CD14-positive monocyte (primary cell): ENCODE measurements around the gene ITPK1. TPM values are rescaled to one million over a fixed set of nuclear protein-coding genes. Genes with fewer than 3 reads are reported as not detected.

Experiments
- DNase-seq, 3 donors: peaks; one replicate each; pipeline ENCODE4 v3.0.0-alpha.2; 2011 to 2022
- H2AFZ ChIP-seq: 2 replicates; pipeline ENCODE4 v1.6.0; 2012; ENCODE audit warnings: mild to moderate bottlenecking, low read depth, low read length, inconsistent platforms; ENCODE audit not compliant: insufficient read depth, poor library complexity, severe bottlenecking
- H3K27ac ChIP-seq, 2 donors: 1 replicate in 1 of 2; 2 replicates in 1 of 2; pipeline ENCODE4 v1.5.1; 2012 to 2013; ENCODE audit warnings: low read length in 2 of 2, control low read depth in 1 of 2, inconsistent platforms in 1 of 2, low read depth in 1 of 2, mild to moderate bottlenecking in 1 of 2
- H3K27me3 ChIP-seq, 2 donors: one replicate each; pipeline versions ENCODE4 v1.6.0 to v1.6.1; 2011 to 2013; ENCODE audit warnings: low read length in 2 of 2; ENCODE audit not compliant: control insufficient read depth in 2 of 2, insufficient read depth in 2 of 2
- H3K36me3 ChIP-seq, 2 donors: replicated peaks in 1 of 2; 1 replicate in 1 of 2; 2 replicates in 1 of 2; pipeline versions ENCODE4 v1.5.1 to v1.6.1; 2012 to 2013; ENCODE audit warnings: low read length in 2 of 2, control low read depth in 1 of 2, inconsistent platforms in 1 of 2, mild to moderate bottlenecking in 1 of 2; ENCODE audit not compliant: insufficient read depth in 2 of 2, control insufficient read depth in 1 of 2
- H3K4me1 ChIP-seq, 2 donors: 1 replicate in 1 of 2; 2 replicates in 1 of 2; pipeline versions ENCODE4 v1.5.1 to v1.6.1; 2012 to 2013; ENCODE audit warnings: low read length in 2 of 2, control low read depth in 1 of 2, inconsistent platforms in 1 of 2, mild to moderate bottlenecking in 1 of 2, moderate library complexity in 1 of 2; ENCODE audit not compliant: insufficient read depth in 2 of 2, control insufficient read depth in 1 of 2
- H3K4me2 ChIP-seq: replicated peaks from 2 replicates; pipeline ENCODE3; 2012; ENCODE audit warnings: low read length, moderate library complexity, mild to moderate bottlenecking; ENCODE audit not compliant: poor library complexity, severe bottlenecking; ENCODE audit errors: extremely low read depth
- H3K4me3 ChIP-seq, 3 experiments: fragments of 200-600 bp in 1 of 3; sonication (generic) in 1 of 3; replicated peaks in 1 of 3; 1 replicate in 2 of 3; 2 replicates in 1 of 3; pipeline ENCODE4 v1.5.1; 2011 to 2013; ENCODE audit warnings: low read length in 3 of 3, mild to moderate bottlenecking in 3 of 3, control low read depth in 2 of 3, low read depth in 2 of 3, inconsistent platforms in 1 of 3, moderate library complexity in 1 of 3
- H3K79me2 ChIP-seq: 2 replicates; pipeline ENCODE4 v1.6.0; 2012; ENCODE audit warnings: mild to moderate bottlenecking, control low read depth, inconsistent platforms, low read length, moderate library complexity; ENCODE audit not compliant: insufficient read depth
- H3K9ac ChIP-seq: 2 replicates; pipeline ENCODE4 v1.6.0; 2017; ENCODE audit warnings: low read length, mild to moderate bottlenecking; ENCODE audit not compliant: insufficient read depth, poor library complexity, severe bottlenecking
- H3K9me3 ChIP-seq, 2 donors: replicated peaks in 1 of 2; 1 replicate in 1 of 2; 2 replicates in 1 of 2; pipeline versions ENCODE4 v1.5.1 to v1.6.1; 2012 to 2013; ENCODE audit warnings: low read length in 2 of 2, control low read depth in 1 of 2; ENCODE audit not compliant: control insufficient read depth in 1 of 2, insufficient read depth in 1 of 2
- H4K20me1 ChIP-seq: 2 replicates; pipeline ENCODE4 v1.6.0; 2012; ENCODE audit warnings: mild to moderate bottlenecking, low read length, control low read depth, moderate library complexity; ENCODE audit not compliant: insufficient read depth
- H3K27ac Mint-ChIP-seq, 7 donors: one replicate each; pipeline ENCODE4 v1.8.0; 2020; ENCODE audit warnings: mild to moderate bottlenecking in 7 of 7, mixed read lengths in 7 of 7, moderate library complexity in 6 of 7, inconsistent platforms in 2 of 7
- H3K27me3 Mint-ChIP-seq, 3 donors: one replicate each; pipeline ENCODE4 v1.8.0; 2021 to 2022; ENCODE audit warnings: low read depth in 3 of 3, mild to moderate bottlenecking in 3 of 3, mixed read lengths in 3 of 3, moderate library complexity in 3 of 3, inconsistent platforms in 1 of 3
- H3K36me3 Mint-ChIP-seq, 2 donors: one replicate each; pipeline ENCODE4 v1.8.0; 2020; ENCODE audit warnings: mixed read lengths in 2 of 2, inconsistent platforms in 1 of 2, mild to moderate bottlenecking in 1 of 2
- H3K4me1 Mint-ChIP-seq: one replicate; pipeline ENCODE4 v1.8.0; 2020; ENCODE audit warnings: mild to moderate bottlenecking, mixed read lengths
- H3K4me3 Mint-ChIP-seq, 2 donors: one replicate each; pipeline ENCODE4 v1.8.0; 2020; ENCODE audit warnings: mild to moderate bottlenecking in 2 of 2, mixed read lengths in 2 of 2, moderate library complexity in 1 of 2
- H3K9me3 Mint-ChIP-seq, 7 donors: one replicate each; pipeline ENCODE4 v1.8.0; 2020 to 2022; ENCODE audit warnings: mixed read lengths in 7 of 7, mild to moderate bottlenecking in 6 of 7, moderate library complexity in 6 of 7, inconsistent platforms in 2 of 7
- CTCF ChIP-seq: fragments of 200-600 bp; IDR thresholded peaks from one replicate; pipeline ENCODE4 v1.8.0; 2022; ENCODE audit warnings: antibody characterized with exemption, mild to moderate bottlenecking
- WGBS: methylation state at CpG from one replicate; pipeline ENCODE4 v1.1.5; 2013; ENCODE audit warnings: missing lambda C conversion rate; ENCODE audit not compliant: insufficient coverage; 5-methylcytosine and 5-hydroxymethylcytosine counted together
- intact Hi-C, 2 donors: fragments of 100-400 bp; cut with micrococcal nuclease; formaldehyde crosslinking; loops; one replicate each; pipeline versions ENCODE4 v1.15.0 to v1.15.1; 2023
- polyA plus RNA-seq, 3 donors: library from polyadenylated mRNA; depleted of rRNA in 1 of 3; unstranded in 2 of 3; stranded (reverse) in 1 of 3; fragments of 300-500 nt in 2 of 3; fragments of >200 nt in 1 of 3; fragmentation: Illumina TruSeq in 2 of 3; gene quantifications; 1 replicate in 2 of 3; 2 replicates in 1 of 3; pipeline ENCODE4 v1.2.3, GENCODE V29; 2012 to 2021

ITPK1 gene
- polyA plus RNA-seq, 3 donors, result 57.1 to 144 (median 63.0) TPM

- Histone ChIP-seq H3K4me1 (no peaks in the 10 kb centered on the region), H3K9ac (no peak overlapping the region), H4K20me1 (no peaks in the 10 kb centered on the region), H3K36me3 (no peaks in the 10 kb centered on the region), H3K9me3 (peaks cover 12 to 13% of the 10 kb centered on the region in 2 donors), H3K79me2 (no peaks in the 10 kb centered on the region), H3K27me3 (no peaks in the 10 kb centered on the region), H3K4me2 (no peak overlapping the region), H2AFZ (no peak overlapping the region), H3K27ac (no peak overlapping the region), H3K4me3 (no peak overlapping the region)
- no peak for DNase-seq
- H3K27me3 Mint-ChIP-seq, result peaks cover 6 to 18% (median 8%) of the 10 kb centered on the region in 3 donors
- peaks cover 8 to 21% (median 14%) of the 10 kb centered on the region in 7 donors for H3K9me3 Mint-ChIP-seq
- no peak overlapping the region for H3K27ac Mint-ChIP-seq
- 74% methylated on average over 3 of the region's 7 CpGs for WGBS
- no peak for TF ChIP-seq CTCF
- no peak overlapping the region for H3K4me3 Mint-ChIP-seq
- intact Hi-C loops, result no loop called here
- H3K4me1 Mint-ChIP-seq, result no peaks in the 10 kb centered on the region
- no peaks in the 10 kb centered on the region for H3K36me3 Mint-ChIP-seq
Measured at GRCh38 chr14:92890830-92891588, 224.7 kb downstream of the ITPK1 start.

DNA sequence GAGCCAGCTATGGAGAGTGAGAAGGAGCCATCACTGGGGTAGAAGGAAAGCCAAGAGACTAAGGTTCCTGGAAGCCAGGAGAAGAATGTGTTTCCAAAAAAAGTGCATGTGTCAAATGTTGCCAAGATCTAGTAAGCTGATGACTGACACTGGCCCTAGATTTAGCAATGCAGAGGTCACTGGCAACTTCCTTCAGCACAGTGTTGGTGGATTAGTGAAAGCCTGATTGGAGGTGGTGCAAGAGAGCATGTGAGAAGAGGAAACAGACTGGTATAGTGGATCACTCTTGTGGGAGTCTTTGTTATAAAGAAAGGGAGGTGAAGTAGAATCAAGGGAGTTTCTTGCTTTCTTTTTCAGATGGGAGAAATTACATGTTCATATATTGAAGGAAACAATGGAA lies 226.8 kb downstream of the ITPK1 start:
- H3K4me1 ChIP-seq, result no peaks in the 10 kb centered on the region
- no peaks in the 10 kb centered on the region for H3K79me2 ChIP-seq
- no peak overlapping the region for H3K27ac Mint-ChIP-seq
- no peak overlapping the region for H3K27ac ChIP-seq
- no peak for DNase-seq
- intact Hi-C loops, result no loop called here
- no peak for TF ChIP-seq CTCF
- H3K36me3 ChIP-seq, result no peaks in the 10 kb centered on the region
- no peak overlapping the region for H3K9ac ChIP-seq
- peaks cover 6 to 22% (median 8%) of the 10 kb centered on the region in 3 donors for H3K27me3 Mint-ChIP-seq
- no peaks in the 10 kb centered on the region for H3K27me3 ChIP-seq
- no peak overlapping the region for H3K4me2 ChIP-seq
- no peak overlapping the region for H3K4me3 ChIP-seq
- no peaks in the 10 kb centered on the region for H3K36me3 Mint-ChIP-seq
- no peaks in the 10 kb centered on the region for H3K4me1 Mint-ChIP-seq
- peaks cover 6 to 20% (median 14%) of the 10 kb centered on the region in 7 donors for H3K9me3 Mint-ChIP-seq
- H3K4me3 Mint-ChIP-seq, result no peak overlapping the region
- H2AFZ ChIP-seq, result no peak overlapping the region
- peaks cover 7 to 11% of the 10 kb centered on the region in 2 donors for H3K9me3 ChIP-seq
- no peaks in the 10 kb centered on the region for H4K20me1 ChIP-seq
